Testis (tissue), 2 donors: Measurements from ENCODE around the gene CENPO.

Experiments used
- CTCF ChIP-seq, 3 experiments: fragments of 450-650 bp in 2 of 3; fragments of 200-600 bp in 1 of 3; sonication (generic) in 1 of 3; IDR thresholded peaks; one replicate each; pipeline ENCODE4 v1.5.1; 2016 to 2019; ENCODE audit warnings: antibody characterized with exemption in 3 of 3, mild to moderate bottlenecking in 2 of 3, moderate library complexity in 1 of 3
- POLR2A ChIP-seq: fragments of 450-650 bp; IDR thresholded peaks from one replicate; pipeline ENCODE4 v1.6.1; 2017; ENCODE audit warnings: antibody characterized with exemption, mild to moderate bottlenecking, moderate library complexity

GRCh38 chr2:24793761-24794435, 673 bp downstream of the CENPO start:
- no peak for TF ChIP-seq POLR2A
- no peak for TF ChIP-seq CTCF (IDR thresholded peaks at IDR 0.05)
